ENCODE measurements around the gene PPIA. TPM values are rescaled to one million over a fixed set of nuclear protein-coding genes. Genes with fewer than 3 reads are reported as not detected.

PPIA gene
- total and polyA plus RNA-seq, 2 donors from 2014 or later: 1,143 to 2,940 TPM

GRCh38 chr7:44748948-44749731 lies 47.3 kb upstream of the PPIA start:
- H3K9ac ChIP-seq (ENCODE audit: low read length in 3 of 3): peak overlapping the region; percentile 37 to 93 (median 79)
- peak in 4 of 5 donors; percentile 43 to 83 (median 65) for DNase-seq
- no peak for TF ChIP-seq CTCF (IDR thresholded peaks at IDR 0.05; ENCODE audit: borderline replicate concordance, extremely low read depth, insufficient read depth)

GRCh38 chr7:44749992-44750391 lies 46.5 kb upstream of the PPIA start:
- H3K9me3 ChIP-seq (ENCODE audit: control insufficient read depth in 2 of 3, insufficient read depth in 1 of 3, low read length in 3 of 3): no peaks in the 10 kb centered on the region
- no peak for FAIRE-seq
- no peaks in the 10 kb centered on the region for H3K36me3 ChIP-seq (ENCODE audit: control insufficient read depth in 2 of 3, insufficient read depth in 3 of 3, low read length in 3 of 3)
- intact Hi-C loops (cut with DNase I): no loop called here
- no peaks in the 10 kb centered on the region for H3K27me3 ChIP-seq (ENCODE audit: control insufficient read depth, insufficient read depth, low read length)
- no peak for TF ChIP-seq CTCF (IDR thresholded peaks at IDR 0.05; ENCODE audit: borderline replicate concordance, extremely low read depth, insufficient read depth)
- H3K4me3 ChIP-seq (ENCODE audit: low read length in 3 of 3): peak overlapping the region; percentile 50 to 85 (median 76)
- no peak overlapping the region for H3K27ac ChIP-seq (ENCODE audit: low read depth in 2 of 2, low read length in 2 of 2)
- H3K9ac ChIP-seq (ENCODE audit: low read length in 3 of 3): peak overlapping the region in 1 of 3 donors; percentile 79
- peaks cover 0 to 40% (median 25%) of the 10 kb centered on the region in 3 donors for H3K4me1 ChIP-seq (ENCODE audit: control insufficient read depth in 2 of 3, insufficient read depth in 2 of 3, low read depth in 1 of 3, low read length in 3 of 3)
- DNase-seq: no peak

More at GRCh38 chr7:44748948-44749731, 47.3 kb upstream of the PPIA start:
- H3K9me3 ChIP-seq (ENCODE audit: control insufficient read depth in 2 of 3, insufficient read depth in 1 of 3, low read length in 3 of 3): no peaks in the 10 kb centered on the region
- peak overlapping the region; percentile 35 to 67 for H3K27ac ChIP-seq (ENCODE audit: low read depth in 2 of 2, low read length in 2 of 2)
- H3K4me1 ChIP-seq (ENCODE audit: control insufficient read depth in 2 of 3, insufficient read depth in 2 of 3, low read depth in 1 of 3, low read length in 3 of 3): peaks cover 0 to 32% (median 25%) of the 10 kb centered on the region in 3 donors
- no peak for FAIRE-seq
- H3K36me3 ChIP-seq (ENCODE audit: control insufficient read depth in 2 of 3, insufficient read depth in 3 of 3, low read length in 3 of 3): no peaks in the 10 kb centered on the region
- no peaks in the 10 kb centered on the region for H3K27me3 ChIP-seq (ENCODE audit: control insufficient read depth, insufficient read depth, low read length)
- intact Hi-C loops (cut with DNase I): no loop called here
- H3K4me3 ChIP-seq (ENCODE audit: low read length in 3 of 3): peak overlapping the region; percentile 50 to 85 (median 76)

GRCh38 chr7:44750424-44750823 lies 46.1 kb upstream of the PPIA start:
- Histone ChIP-seq H3K27ac (ENCODE audit: low read depth in 2 of 2, low read length in 2 of 2) (no peak overlapping the region), H3K9me3 (ENCODE audit: control insufficient read depth in 2 of 3, insufficient read depth in 1 of 3, low read length in 3 of 3) (no peaks in the 10 kb centered on the region), H3K27me3 (ENCODE audit: control insufficient read depth, insufficient read depth, low read length) (no peaks in the 10 kb centered on the region), H3K4me1 (ENCODE audit: control insufficient read depth in 2 of 3, insufficient read depth in 2 of 3, low read depth in 1 of 3, low read length in 3 of 3) (peaks cover 0 to 44% (median 25%) of the 10 kb centered on the region in 3 donors), H3K36me3 (ENCODE audit: control insufficient read depth in 2 of 3, insufficient read depth in 3 of 3, low read length in 3 of 3) (no peaks in the 10 kb centered on the region), H3K9ac (ENCODE audit: low read length in 3 of 3) (no peak overlapping the region), H3K4me3 (ENCODE audit: low read length in 3 of 3) (peak overlapping the region in 1 of 3 donors; percentile 85)
- TF ChIP-seq CTCF (IDR thresholded peaks at IDR 0.05; ENCODE audit: borderline replicate concordance, extremely low read depth, insufficient read depth): no peak
- intact Hi-C loops (cut with DNase I): no loop called here
- no peak for FAIRE-seq
- DNase-seq: peak in 1 of 5 donors; percentile 52
